HEK293T (cell line): ENCODE results near the gene OXTR.

Experiments used
- CTCF ChIA-PET: fragments of 350-600 bp; formaldehyde crosslinking; extraction: SDS; loops from one replicate; lab custom pipeline; 2021; ENCODE audit warnings: antibody characterized with exemption, inconsistent platforms; lab: Yijun Ruan, JAX
- POLR2A ChIA-PET: fragments of 350-600 bp; formaldehyde crosslinking; extraction: SDS; loops from one replicate; lab custom pipeline; 2020; ENCODE audit warnings: antibody characterized with exemption, inconsistent platforms; lab: Yijun Ruan, JAX
- DNase-seq: peaks from one replicate; pipeline ENCODE4 v3.0.0; 2012; ENCODE audit warnings: mixed read lengths; ENCODE audit errors: extremely low spot score
- ARNT ChIP-seq: fragments of 450-650 bp; IDR thresholded peaks from 2 replicates; pipeline ENCODE4 v1.6.1; 2017; ENCODE audit warnings: mild to moderate bottlenecking
- BHLHE40 ChIP-seq: fragments of 450-650 bp; IDR thresholded peaks from 2 replicates; pipeline ENCODE4 v1.6.1; 2016; ENCODE audit warnings: mild to moderate bottlenecking, moderate library complexity, borderline replicate concordance
- CTBP1 ChIP-seq: fragments of 450-650 bp; IDR thresholded peaks from 2 replicates; pipeline ENCODE4 v1.6.1; 2016; ENCODE audit warnings: borderline replicate concordance
- ELF4 ChIP-seq: fragments of 450-650 bp; IDR thresholded peaks from 2 replicates; pipeline ENCODE4 v1.6.1; 2017; ENCODE audit warnings: antibody characterized with exemption
- FOXA1 ChIP-seq: fragments of 450-650 bp; IDR thresholded peaks from 2 replicates; pipeline ENCODE4 v1.6.1; 2016; ENCODE audit warnings: mild to moderate bottlenecking
- FOXK2 ChIP-seq: fragments of 450-650 bp; IDR thresholded peaks from 2 replicates; pipeline ENCODE4 v1.6.1; 2016; ENCODE audit warnings: mild to moderate bottlenecking
- FOXM1 ChIP-seq: fragments of 450-650 bp; IDR thresholded peaks from 2 replicates; pipeline ENCODE4 v1.6.1; 2017; ENCODE audit warnings: mild to moderate bottlenecking, borderline replicate concordance
- HDGF ChIP-seq: fragments of 450-650 bp; IDR thresholded peaks from 2 replicates; pipeline ENCODE4 v1.6.1; 2017; ENCODE audit warnings: antibody characterized with exemption, borderline replicate concordance
- L3MBTL2 ChIP-seq: fragments of 450-650 bp; conservative IDR thresholded peaks from 2 replicates; pipeline ENCODE4 v1.6.1; 2016; ENCODE audit warnings: mild to moderate bottlenecking
- LEF1 ChIP-seq: fragments of 450-650 bp; IDR thresholded peaks from 2 replicates; pipeline ENCODE4 v1.6.1; 2017; ENCODE audit warnings: mild to moderate bottlenecking, borderline replicate concordance
- NFRKB ChIP-seq: fragments of 450-650 bp; IDR thresholded peaks from 2 replicates; pipeline ENCODE4 v1.6.1; 2016; ENCODE audit warnings: mild to moderate bottlenecking, moderate library complexity
- PKNOX1 ChIP-seq: fragments of 450-650 bp; IDR thresholded peaks from 2 replicates; pipeline ENCODE4 v1.6.1; 2016
- SP1 ChIP-seq: fragments of 450-650 bp; IDR thresholded peaks from 2 replicates; pipeline ENCODE4 v1.6.1; 2017
- SUZ12 ChIP-seq: fragments of 450-650 bp; IDR thresholded peaks from 2 replicates; pipeline ENCODE4 v1.6.1; 2016; ENCODE audit warnings: mild to moderate bottlenecking
- TARDBP ChIP-seq: fragments of 450-650 bp; IDR thresholded peaks from 2 replicates; pipeline ENCODE4 v1.6.1; 2016
- ZNF384 ChIP-seq: fragments of 450-650 bp; IDR thresholded peaks from 2 replicates; pipeline ENCODE4 v1.6.1; 2016

Gene OXTR

GRCh38 chr3:8802256-8802655 lies 32.8 kb upstream of the OXTR start:
- DNase-seq: no peak
- ChIA-PET POLR2A (no interaction called here), CTCF (interaction anchor here (1.2 kb wide), 1 partner anchor 33 kb away, joined by 4 read pairs; the partner anchor contains the start of gene OXTR)
- TF ChIP-seq HDGF: no peak
- no peak for TF ChIP-seq FOXA1
- TF ChIP-seq BHLHE40: no peak
- TF ChIP-seq NFRKB: no peak
- TF ChIP-seq FOXK2: no peak
- no peak for TF ChIP-seq ZNF384
- no peak for TF ChIP-seq ELF4
- TF ChIP-seq L3MBTL2: no peak
- no peak for TF ChIP-seq LEF1
- no peak for TF ChIP-seq CTBP1
- no peak for TF ChIP-seq TARDBP
- TF ChIP-seq PKNOX1: no peak
- no peak for TF ChIP-seq SP1
- TF ChIP-seq FOXM1: no peak
- TF ChIP-seq SUZ12: no peak
- no peak for TF ChIP-seq ARNT

- TF ChIP-seq HDGF: no peak
- CTCF ChIA-PET: no interaction called here
- POLR2A ChIA-PET: no interaction called here
- DNase-seq: no peak
Observed at GRCh38 chr3:8800016-8800415, 30.6 kb upstream of the OXTR start.

- ChIA-PET POLR2A (no interaction called here), CTCF (interaction anchor here (0.5 kb wide), 1 partner anchor 140 kb away, joined by 3 read pairs; no protein-coding TSS in a partner anchor)
Observed at GRCh38 chr3:8794247-8794646, 24.8 kb upstream of the OXTR start.

DNA sequence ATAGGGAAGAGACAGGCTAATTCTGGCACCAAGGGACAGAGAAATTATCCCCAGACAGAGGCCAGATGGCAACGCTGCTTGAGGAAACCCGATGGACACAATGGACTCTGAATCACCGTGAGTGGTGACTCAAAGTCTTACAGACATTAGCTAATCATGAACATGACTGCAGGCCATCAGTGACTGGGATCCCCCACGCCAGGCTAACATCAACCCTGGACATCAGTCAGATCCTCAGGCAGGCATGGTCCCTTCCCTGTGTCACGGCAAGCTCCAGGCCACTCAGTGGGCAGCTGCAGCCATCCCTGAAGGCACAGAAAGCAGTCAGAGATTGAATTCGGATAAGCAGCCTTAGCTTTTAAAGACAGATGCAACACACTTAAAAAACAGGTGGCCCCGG lies 23.8 kb upstream of the OXTR start:
- POLR2A ChIA-PET: no interaction called here
- CTCF ChIA-PET: no interaction called here
- DNase-seq: no peak
- TF ChIP-seq FOXA1: no peak
- TF ChIP-seq TARDBP: no peak
- TF ChIP-seq ELF4: no peak
- TF ChIP-seq PKNOX1: no peak

More at GRCh38 chr3:8794247-8794646, 24.8 kb upstream of the OXTR start:
- no peak for DNase-seq
- TF ChIP-seq LEF1: no peak
- TF ChIP-seq BHLHE40: no peak

- no peak for DNase-seq
- CTCF ChIA-PET: no interaction called here
- POLR2A ChIA-PET: no interaction called here
- no peak for TF ChIP-seq PKNOX1
- TF ChIP-seq ELF4: no peak
- no peak for TF ChIP-seq CTBP1
- no peak for TF ChIP-seq BHLHE40
- TF ChIP-seq ARNT: no peak
- TF ChIP-seq NFRKB: no peak
- no peak for TF ChIP-seq SUZ12
- TF ChIP-seq LEF1: no peak
- TF ChIP-seq ZNF384: no peak
- TF ChIP-seq L3MBTL2: no peak
- no peak for TF ChIP-seq TARDBP
- TF ChIP-seq HDGF: no peak
- no peak for TF ChIP-seq FOXK2
- no peak for TF ChIP-seq SP1
- TF ChIP-seq FOXA1: no peak
- no peak for TF ChIP-seq FOXM1
Observed at GRCh38 chr3:8790529-8790928, 21.1 kb upstream of the OXTR start.

- TF ChIP-seq ELF4 (no peak), L3MBTL2 (no peak), BHLHE40 (no peak), CTBP1 (no peak), FOXK2 (no peak), LEF1 (no peak), FOXA1 (no peak), SUZ12 (no peak), SP1 (no peak), TARDBP (no peak), FOXM1 (no peak), NFRKB (no peak), ARNT (no peak)
- POLR2A ChIA-PET: no interaction called here
- no peak for DNase-seq
- CTCF ChIA-PET: no interaction called here
Observed at GRCh38 chr3:8784676-8785435, 15.4 kb upstream of the OXTR start.
